SK-N-SH (cell line): ENCODE measurements around the gene DTNBP1.

ENCODE experiments used
- CTCF ChIP-seq: fragments of 200-600 bp; sonication (generic); IDR thresholded peaks from 2 replicates; pipeline ENCODE4 v1.6.1; 2017; ENCODE audit warnings: antibody characterized with exemption, mild to moderate bottlenecking, moderate library complexity
- EZH2phosphoT487 ChIP-seq: fragments of 200-600 bp; sonication (generic); IDR thresholded peaks from 2 replicates; pipeline ENCODE4 v1.6.1; 2017; ENCODE audit warnings: low read depth, mixed run types, mild to moderate bottlenecking, antibody characterized with exemption, moderate library complexity, borderline replicate concordance
- IRF3 ChIP-seq: fragments of 150-350 bp; IDR thresholded peaks from 2 replicates; pipeline ENCODE4 v1.6.1; 2016; ENCODE audit warnings: mild to moderate bottlenecking, low read depth, low read length
- MXI1 ChIP-seq: IDR thresholded peaks from 2 replicates; pipeline ENCODE4 v1.6.1; 2012; ENCODE audit warnings: mild to moderate bottlenecking, low read depth, low read length, improper control_type of control experiment
- RAD21 ChIP-seq: IDR thresholded peaks from 2 replicates; pipeline ENCODE4 v1.6.1; 2012; ENCODE audit warnings: mild to moderate bottlenecking, low read length
- RFX5 ChIP-seq: IDR thresholded peaks from 2 replicates; pipeline ENCODE4 v1.6.1; 2012; ENCODE audit warnings: mild to moderate bottlenecking, improper control_type of control experiment, low read length
- TAF1 ChIP-seq: IDR thresholded peaks from 2 replicates; pipeline ENCODE4 v1.6.1; 2012; ENCODE audit warnings: low read depth, mild to moderate bottlenecking, low read length, moderate library complexity, borderline replicate concordance
- TCF12 ChIP-seq: IDR thresholded peaks from 2 replicates; pipeline ENCODE4 v1.4.0; 2012
- TF ChIP-seq, protein P1 (sequence below): fragments of 150-350 bp; IDR thresholded peaks from 2 replicates; pipeline ENCODE4 v1.6.1; 2017; ENCODE audit warnings: antibody characterized with exemption, low read length, low read depth, borderline replicate concordance
- TF ChIP-seq, protein P2 (sequence below): IDR thresholded peaks from 2 replicates; pipeline ENCODE4 v1.4.0; 2012; ENCODE audit warnings: low read depth

DNA sequence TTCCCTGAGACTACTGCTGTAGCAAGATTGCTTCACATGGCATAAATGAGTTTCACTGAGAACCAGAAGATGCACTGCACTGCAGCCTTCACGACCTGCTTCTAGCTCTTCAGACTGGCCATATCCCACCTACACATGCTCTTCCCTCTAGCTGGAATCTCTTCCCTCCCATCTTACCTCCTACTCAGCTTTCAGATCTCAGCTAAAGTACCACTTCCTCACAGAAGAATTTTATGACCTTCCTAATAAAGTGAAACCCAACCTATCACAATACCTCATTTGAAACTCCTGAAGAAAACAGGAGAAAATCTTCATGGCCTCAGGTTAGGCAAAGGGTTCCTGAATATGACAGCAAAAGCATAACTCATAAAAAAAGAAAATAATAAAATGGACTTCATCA lies 99.9 kb downstream of the DTNBP1 start:
- TF ChIP-seq TCF12, result no peak
- no peak for TF ChIP-seq RAD21
- no peak for TF ChIP-seq CTCF
- no peak for TF ChIP-seq IRF3
- no peak for TF ChIP-seq RFX5
- no peak for TF ChIP-seq TAF1
- TF ChIP-seq, protein P1, sequence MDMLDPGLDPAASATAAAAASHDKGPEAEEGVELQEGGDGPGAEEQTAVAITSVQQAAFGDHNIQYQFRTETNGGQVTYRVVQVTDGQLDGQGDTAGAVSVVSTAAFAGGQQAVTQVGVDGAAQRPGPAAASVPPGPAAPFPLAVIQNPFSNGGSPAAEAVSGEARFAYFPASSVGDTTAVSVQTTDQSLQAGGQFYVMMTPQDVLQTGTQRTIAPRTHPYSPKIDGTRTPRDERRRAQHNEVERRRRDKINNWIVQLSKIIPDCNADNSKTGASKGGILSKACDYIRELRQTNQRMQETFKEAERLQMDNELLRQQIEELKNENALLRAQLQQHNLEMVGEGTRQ, result no peak
- no peak for TF ChIP-seq EZH2phosphoT487
- TF ChIP-seq, protein P2, sequence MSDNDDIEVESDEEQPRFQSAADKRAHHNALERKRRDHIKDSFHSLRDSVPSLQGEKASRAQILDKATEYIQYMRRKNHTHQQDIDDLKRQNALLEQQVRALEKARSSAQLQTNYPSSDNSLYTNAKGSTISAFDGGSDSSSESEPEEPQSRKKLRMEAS, result no peak
- no peak for TF ChIP-seq MXI1
